ENCODE data around the gene DVL2. TPM values are rescaled to one million over a fixed set of nuclear protein-coding genes. Genes with fewer than 3 reads are reported as not detected.

The DVL2 gene
- polyA plus RNA-seq, 1 experiment, result 5.1 TPM

DNA sequence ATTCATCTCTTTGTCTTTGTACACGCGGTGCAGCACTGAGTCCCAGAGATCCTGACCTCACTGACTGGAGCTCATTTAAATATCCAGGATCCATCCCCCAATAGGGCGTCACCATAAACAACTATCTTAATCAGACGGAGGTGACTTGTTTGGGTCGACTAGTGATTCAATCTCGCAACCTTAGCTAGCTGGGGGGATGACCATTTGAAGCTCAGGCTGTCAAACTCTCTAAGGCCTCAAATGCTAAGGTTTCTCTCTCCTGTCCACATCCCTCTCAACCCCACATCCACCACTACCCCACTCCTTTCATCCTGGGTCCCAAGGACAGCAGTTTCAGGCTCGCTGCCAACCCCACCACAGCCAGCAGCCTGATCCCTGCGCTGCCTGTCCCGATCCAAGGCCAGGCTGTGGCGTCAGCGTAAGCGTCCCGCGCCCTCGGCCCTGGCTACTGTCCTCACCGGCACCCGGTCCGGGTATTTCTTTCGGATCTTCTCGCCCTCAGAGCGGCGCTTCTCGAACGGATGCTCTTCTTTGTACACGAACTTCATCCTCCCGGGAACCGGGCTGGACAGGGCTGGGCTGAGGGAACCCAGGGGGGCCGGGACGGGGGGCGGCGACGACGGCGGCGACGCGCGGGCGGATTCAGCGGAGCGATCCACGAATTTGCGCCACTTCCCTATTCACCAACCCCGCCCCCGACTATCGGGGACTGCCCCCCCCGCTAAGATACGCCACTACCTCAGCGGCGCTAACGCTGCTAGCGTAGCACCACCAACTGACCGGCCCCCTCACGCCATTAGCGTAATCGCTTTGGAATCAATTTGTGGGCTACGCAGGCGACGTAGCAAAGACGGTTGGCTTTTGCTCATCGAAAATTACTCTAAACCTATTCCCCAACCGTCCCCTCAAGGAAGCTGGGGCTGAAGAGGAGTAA lies 7.7 kb upstream of the DVL2 start, which contains the start of gene GABARAP:
GABARAP (minus strand) TSS at position 667 of the 934 bp plus-strand sequence; CDS start at position 548, 119 bp downstream.
- H3K4me3 ChIP-seq (ENCODE audit: low read depth, low read length), result peak within 1 kb of the TSS; percentile 97
- H3K27me3 ChIP-seq (ENCODE audit: control insufficient read depth, insufficient read depth, low read length), result no peaks in the 10 kb centered on the region
- peak within 1 kb of the TSS; percentile 94 for H3K27ac ChIP-seq (ENCODE audit: low read depth, low read length)
- TF ChIP-seq, protein P1, sequence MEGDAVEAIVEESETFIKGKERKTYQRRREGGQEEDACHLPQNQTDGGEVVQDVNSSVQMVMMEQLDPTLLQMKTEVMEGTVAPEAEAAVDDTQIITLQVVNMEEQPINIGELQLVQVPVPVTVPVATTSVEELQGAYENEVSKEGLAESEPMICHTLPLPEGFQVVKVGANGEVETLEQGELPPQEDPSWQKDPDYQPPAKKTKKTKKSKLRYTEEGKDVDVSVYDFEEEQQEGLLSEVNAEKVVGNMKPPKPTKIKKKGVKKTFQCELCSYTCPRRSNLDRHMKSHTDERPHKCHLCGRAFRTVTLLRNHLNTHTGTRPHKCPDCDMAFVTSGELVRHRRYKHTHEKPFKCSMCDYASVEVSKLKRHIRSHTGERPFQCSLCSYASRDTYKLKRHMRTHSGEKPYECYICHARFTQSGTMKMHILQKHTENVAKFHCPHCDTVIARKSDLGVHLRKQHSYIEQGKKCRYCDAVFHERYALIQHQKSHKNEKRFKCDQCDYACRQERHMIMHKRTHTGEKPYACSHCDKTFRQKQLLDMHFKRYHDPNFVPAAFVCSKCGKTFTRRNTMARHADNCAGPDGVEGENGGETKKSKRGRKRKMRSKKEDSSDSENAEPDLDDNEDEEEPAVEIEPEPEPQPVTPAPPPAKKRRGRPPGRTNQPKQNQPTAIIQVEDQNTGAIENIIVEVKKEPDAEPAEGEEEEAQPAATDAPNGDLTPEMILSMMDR (IDR thresholded peaks at IDR 0.05; ENCODE audit: low read depth, low read length), result no peak
- DNase-seq (ENCODE audit: low read depth, low spot score), result peak; percentile 82
- ChIA-PET CTCF (interaction anchor here (0.6 to 1.4 kb wide), 10 partner anchors 9 to 284 kb away, joined by 3 to 21 read pairs (median 3); partner anchors contain the start of genes CTDNEP1 and TMEM256), POLR2A (interaction anchor here (0.7 to 2.9 kb wide), 7 partner anchors 8 to 88 kb away, joined by 3 to 18 read pairs (median 5); partner anchors contain the start of genes ACADVL, CTDNEP1, DLG4 and DVL2)
- H3K9me3 ChIP-seq (ENCODE audit: control insufficient read depth, insufficient read depth, low read length), result peaks cover 3% of the 10 kb centered on the region; the same call in 1 of the 2 replicates

DNA sequence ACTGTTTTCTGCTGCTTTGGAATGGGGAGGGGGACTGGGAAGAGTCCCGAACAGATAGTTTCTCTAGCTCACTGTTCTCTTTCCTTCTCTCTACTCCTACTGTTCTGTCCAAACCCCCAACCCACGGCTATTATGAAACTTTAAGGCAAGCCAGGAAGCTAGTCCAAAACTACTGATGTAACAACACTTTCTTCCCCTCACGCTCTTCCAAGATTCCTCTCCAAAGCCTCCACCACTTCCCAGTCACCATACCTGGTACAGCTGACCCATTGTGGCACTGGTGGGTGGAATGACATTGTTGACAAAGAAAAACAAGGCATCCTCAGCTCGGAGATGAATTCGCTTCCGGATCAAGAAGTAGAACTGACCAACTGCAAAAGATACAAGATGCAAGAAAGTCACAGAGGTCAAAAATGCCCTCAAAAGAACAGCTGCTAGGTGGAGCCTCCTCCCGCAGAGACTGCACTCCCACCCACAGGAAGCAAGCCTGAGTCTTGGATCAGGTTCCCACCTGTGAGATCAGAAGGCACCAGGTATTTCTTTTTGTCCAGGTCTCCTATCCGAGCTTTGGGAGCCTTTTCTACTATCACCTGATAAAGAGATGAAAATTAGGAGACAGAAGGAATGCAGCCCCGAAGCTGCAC lies 6.9 kb upstream of the DVL2 start:
- Histone ChIP-seq H3K27ac (ENCODE audit: low read depth, low read length) (no peak overlapping the region), H3K27me3 (ENCODE audit: control insufficient read depth, insufficient read depth, low read length) (no peaks in the 10 kb centered on the region), H3K4me3 (ENCODE audit: low read depth, low read length) (peak overlapping the region; percentile 97), H3K9me3 (ENCODE audit: control insufficient read depth, insufficient read depth, low read length) (peaks cover 3% of the 10 kb centered on the region; the same call in 1 of the 2 replicates)
- TF ChIP-seq, protein P1 (IDR thresholded peaks at IDR 0.05; ENCODE audit: low read depth, low read length), result no peak
- CTCF ChIA-PET, result interaction anchor here (1.0 kb wide), 2 partner anchors 55 to 195 kb away, joined by 3 read pairs; no protein-coding TSS in a partner anchor
- no peak for DNase-seq (ENCODE audit: low read depth, low spot score)
- POLR2A ChIA-PET, result interaction anchor here (1.9 to 2.9 kb wide), 3 partner anchors 10 to 21 kb away, joined by 5 to 18 read pairs (median 12); partner anchors contain the start of genes ACADVL, CTDNEP1, DLG4 and ELP5

DNA sequence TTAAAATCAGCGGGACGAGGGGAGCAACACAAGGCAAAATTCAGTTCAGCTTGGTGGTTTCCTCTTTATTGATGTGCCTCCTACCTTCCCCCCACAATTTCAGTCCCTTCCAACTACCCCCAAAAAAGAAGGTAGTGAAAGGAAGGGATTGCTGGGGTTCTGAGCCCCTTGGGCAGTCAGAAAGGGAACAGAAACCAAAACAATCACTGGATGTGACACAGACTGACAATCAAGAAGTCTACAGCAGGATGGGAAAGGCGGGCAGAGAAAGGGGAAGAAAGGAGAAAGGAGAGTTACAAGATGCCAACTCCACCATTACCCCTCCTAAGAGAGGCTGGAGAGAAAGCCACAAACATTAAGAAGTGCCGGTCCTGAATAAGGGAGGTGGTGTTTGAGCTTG lies 6.1 kb upstream of the DVL2 start:
- Histone ChIP-seq H3K27ac (ENCODE audit: low read depth, low read length) (no peak overlapping the region), H3K4me3 (ENCODE audit: low read depth, low read length) (peak overlapping the region; percentile 97), H3K9me3 (ENCODE audit: control insufficient read depth, insufficient read depth, low read length) (peaks cover 3% of the 10 kb centered on the region; the same call in 1 of the 2 replicates), H3K27me3 (ENCODE audit: control insufficient read depth, insufficient read depth, low read length) (no peaks in the 10 kb centered on the region)
- TF ChIP-seq, protein P1 (IDR thresholded peaks at IDR 0.05; ENCODE audit: low read depth, low read length), result no peak
- no peak for DNase-seq (ENCODE audit: low read depth, low spot score)
- ChIA-PET CTCF (interaction anchor here (1.0 kb wide), 1 partner anchor 55 kb away, joined by 3 read pairs; no protein-coding TSS in a partner anchor), POLR2A (no interaction called here)

DNA sequence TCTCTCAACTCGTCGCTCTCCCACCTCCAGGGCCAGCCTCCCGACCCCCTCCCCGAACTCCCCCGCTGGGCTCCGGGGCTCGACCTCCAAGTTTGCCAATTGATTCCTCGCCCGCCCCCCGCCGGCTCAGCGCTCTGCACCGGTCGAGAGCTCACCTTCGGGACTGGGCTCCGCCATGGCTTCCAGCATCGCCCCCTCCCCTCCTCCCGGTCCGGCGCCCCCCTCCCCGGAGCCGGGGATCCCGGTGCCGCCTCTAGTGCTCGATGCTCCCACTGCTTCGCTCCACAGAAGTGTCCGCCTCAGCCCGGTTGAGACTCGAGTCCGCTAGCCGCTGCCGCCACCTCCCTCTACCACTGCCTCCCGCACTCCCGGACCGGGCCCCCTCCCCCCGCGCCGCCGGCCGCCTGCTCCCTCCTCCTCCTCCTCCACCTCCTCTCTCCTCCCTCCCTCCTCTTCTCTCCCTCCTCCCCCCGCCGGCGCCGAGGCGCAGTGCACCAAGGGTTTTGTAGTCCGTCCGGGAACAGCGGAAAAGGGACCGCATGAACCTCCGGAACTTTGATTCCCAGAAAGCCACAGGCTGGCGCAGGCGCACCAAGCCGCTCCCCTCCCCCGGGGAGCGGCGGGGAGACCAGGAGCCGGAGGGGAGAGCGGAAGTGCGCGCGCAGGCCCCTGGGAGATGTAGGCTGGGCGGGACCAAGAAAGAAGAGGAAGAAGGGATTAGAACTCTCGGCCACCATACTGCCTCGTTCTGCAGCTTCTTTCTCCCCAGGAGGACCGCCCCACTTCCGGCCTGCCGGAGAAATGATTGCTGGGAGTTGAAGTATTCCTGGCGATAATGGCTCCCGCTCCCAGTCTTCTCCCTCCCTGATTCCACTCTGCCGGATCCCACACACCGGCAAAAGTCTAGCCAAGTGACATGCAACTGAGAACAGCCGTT lies 5.0 kb upstream of the DVL2 start, which contains the start of gene PHF23:
PHF23 (minus strand) TSS at position 367 of the 937 bp plus-strand sequence; CDS start at position 189, 178 bp downstream.
- POLR2A ChIA-PET, result interaction anchor here (0.6 to 1.3 kb wide), 4 partner anchors 17 to 69 kb away, joined by 3 to 10 read pairs (median 4); partner anchors contain the start of genes ACADVL and DLG4
- CTCF ChIA-PET, result no interaction called here

More for the DNA sequence above, 5.0 kb upstream of the DVL2 start, which contains the start of gene PHF23:
- DNase-seq (ENCODE audit: low read depth, low spot score), result peak; percentile 99
- Histone ChIP-seq H3K4me3 (ENCODE audit: low read depth, low read length) (peak within 1 kb of the TSS; percentile 97), H3K27ac (ENCODE audit: low read depth, low read length) (peak within 1 kb of the TSS; percentile 70), H3K9me3 (ENCODE audit: control insufficient read depth, insufficient read depth, low read length) (peaks cover 3% of the 10 kb centered on the region; the same call in 1 of the 2 replicates), H3K27me3 (ENCODE audit: control insufficient read depth, insufficient read depth, low read length) (no peaks in the 10 kb centered on the region)
- TF ChIP-seq, protein P1 (IDR thresholded peaks at IDR 0.05; ENCODE audit: low read depth, low read length), result no peak

Measured in AG04450 (cell line).